ENCODE measurements around the gene OVAAL.

The OVAAL gene

DNA sequence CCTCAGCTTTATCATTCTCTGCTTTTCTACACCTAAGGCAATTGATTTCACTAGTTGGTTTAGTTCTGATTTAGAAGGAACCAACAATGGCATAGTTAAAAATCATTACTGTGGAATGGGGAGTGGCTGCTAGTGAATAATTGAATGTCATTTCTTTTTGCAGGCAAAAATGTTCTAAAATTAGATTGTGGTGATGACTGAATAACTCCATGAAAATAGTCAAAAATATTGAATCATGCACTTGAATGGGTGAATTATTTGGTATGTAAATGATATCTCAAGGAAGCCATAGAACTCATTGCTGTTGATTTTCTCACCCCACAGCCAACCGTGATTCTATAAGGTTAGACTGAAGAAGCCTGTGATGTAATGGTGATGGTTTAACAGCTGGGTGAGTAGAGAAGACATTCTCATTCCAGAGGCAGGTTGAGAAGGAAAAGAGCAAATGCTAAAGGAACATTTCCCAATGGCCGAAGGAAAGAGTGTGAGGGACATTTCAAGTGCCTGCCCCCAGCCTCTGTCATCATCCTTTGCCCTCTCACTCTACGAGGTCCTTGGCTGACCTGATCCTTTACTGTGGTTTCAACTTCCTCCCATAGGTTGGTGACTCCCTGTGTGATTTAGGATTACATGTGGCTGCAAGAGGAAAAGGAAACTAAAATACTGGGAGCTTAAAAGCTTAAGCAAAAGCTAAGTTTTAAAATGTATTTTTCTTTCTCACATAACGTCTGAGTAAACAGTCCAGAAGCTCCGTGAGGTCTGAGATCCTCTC is 12.5 kb downstream of the OVAAL start:
- DNase-seq (ENCODE audit: low spot score): peak; percentile 42

DNA sequence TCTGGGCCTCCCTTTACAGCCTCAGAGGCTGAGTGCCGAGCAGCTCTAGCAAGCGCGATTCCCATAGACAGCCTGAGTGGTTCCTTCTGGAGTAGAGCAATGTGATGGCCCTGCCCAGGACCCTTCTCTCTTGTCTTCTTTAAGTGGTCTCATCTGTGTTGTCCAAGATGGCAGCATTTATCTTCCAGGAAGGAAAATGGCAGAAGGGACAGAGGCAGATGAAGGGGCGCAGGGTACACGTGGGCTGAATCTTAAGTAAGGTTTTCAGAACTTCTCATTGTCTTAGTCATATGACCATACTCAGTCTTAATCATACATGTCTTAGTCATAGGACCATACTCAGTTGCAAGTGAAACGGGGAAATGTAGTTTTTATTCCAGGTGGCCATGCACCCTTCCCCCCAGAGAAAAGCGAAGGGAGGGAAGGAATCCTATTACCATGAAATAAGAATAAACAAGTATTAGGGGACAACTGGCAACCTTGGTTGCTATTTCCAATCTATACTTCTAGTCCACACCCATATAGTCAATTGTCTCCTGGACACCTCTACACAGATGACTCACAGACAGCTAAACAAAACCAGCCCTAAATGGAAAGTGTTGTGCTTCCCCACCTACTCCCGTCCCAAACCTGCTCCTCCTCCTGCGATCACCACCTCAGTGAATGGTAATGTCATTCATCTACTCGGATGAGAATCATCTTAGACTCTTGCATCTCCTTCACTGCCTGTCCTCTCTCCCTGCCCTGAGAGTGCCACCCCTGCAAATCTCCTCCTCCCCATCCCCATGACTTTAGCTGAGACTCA is 13.3 kb downstream of the OVAAL start:
- peak; percentile 38 for DNase-seq (ENCODE audit: low spot score)

DNA sequence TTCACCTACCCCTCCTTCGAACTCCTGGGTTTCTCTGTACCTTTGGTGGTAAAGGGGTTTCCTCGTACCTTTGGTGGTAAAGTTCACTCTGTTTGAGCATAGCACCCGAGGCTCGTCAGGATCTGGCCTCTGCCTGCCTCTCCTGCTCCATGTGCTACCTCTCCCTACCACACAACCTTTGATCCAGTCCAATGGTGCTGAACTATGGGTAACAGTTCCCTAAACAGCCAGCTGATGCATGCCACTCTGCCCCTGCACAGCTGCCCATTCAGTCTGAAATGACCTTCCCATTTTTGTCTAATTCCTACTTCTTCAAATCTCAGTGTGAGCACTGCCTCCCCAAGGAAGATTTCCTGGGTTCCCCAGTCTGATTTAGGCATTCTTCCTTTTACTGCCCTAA is 14.0 kb downstream of the OVAAL start:
- no peak for DNase-seq (ENCODE audit: low spot score)

DNA sequence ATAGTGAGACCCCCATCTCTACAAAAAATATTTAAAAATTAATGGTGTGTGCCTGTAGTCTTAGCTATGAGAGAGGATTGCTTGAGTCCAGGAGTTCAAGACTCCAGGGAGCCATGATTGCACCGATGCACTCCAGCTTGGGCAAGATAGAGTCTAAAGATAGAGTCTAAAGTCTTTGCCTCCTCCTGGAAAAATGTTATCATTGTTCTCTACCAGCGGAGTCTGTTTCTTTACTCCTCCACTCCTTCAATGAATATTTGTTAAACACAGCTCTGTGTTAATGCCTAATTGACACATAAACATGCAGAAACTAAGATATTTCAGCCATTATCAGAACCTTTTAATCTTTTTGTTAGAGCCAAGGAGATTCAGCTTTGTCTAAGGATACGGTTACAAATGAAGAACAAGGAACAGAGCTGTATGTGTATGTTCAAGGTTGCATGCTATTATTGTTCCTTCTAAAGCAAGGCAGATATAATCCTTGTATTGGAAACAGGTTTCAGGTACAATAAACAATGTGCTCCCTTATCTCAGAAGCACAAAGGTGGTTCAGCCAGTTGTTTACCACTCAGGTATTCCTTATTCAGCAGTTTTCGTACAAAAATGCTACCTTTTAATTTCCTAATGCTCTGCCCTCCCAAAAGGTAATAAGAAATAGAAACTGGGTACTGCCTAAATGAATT is 15.4 kb downstream of the OVAAL start:
- no peak for DNase-seq (ENCODE audit: low spot score)

DNA sequence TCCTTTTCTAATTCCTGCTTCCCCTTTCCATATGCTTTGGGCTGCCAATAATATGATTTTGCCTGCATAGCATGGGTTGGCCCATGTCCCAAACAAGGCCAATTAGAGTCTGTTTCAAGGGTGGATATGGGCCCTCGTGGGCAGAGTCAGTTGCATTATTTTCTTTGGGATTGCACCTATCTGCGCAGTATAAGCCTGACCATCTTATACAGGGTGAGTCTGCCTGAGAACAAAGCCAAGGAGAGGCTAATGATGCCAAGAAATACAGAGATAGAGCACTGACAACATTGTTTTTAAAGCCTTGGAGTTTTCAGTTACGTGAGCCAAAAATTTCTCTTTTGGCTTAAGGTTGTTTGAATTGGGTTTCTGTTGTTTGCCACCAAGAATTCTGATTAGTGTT is 18.6 kb downstream of the OVAAL start:
- DNase-seq (ENCODE audit: low spot score): no peak

DNA sequence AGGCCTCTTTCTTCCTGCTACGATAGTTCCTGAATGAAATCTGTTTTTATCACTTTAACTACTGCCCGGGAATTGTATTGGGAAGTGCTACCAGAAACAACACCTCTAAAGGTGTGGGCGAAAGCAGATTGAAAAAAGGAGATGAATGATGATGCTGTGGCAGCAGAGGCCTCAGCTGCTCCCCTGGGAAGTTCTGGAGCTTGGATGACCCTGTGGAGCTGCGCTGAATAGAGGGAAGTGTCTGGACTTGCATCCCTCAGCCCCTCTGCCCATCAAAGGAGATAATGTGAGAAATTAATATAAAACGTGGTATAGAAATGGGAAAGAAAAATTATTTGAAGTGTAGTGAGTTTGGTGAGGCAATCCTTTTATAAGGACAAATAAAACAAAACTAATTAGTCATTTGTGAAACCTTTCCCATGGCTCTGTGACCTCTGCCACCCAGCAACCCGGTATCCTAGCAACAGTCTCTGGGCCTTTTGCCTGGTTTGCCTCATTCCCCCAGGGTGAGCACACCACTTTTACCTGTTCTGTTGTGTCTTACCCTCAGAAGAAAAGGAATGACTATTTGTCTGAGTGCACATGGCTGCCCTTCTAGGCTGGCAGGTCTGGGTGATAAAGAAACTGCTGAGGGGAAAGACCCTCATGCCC is 21.3 kb downstream of the OVAAL start:
- DNase-seq (ENCODE audit: low spot score): peak; percentile 88

DNA sequence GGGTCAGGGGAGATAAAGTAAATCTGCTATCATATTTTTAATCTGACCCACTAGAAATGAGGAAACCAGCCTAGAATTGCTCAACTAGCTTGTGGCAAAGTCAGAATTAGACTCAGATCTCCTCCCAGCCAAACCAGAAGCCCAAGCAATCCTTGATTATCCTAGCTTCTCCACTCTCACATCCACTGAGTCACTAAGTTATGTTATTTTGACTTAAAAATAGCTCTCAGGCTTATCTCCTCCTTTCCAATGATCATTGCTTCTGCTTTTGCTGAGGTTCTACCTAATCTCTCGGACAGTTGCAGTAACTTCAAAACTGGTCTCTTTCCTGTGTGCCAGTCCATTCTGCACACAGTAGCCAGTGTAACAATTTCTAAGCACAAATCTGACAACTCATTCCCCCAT is 22.9 kb downstream of the OVAAL start:
- DNase-seq (ENCODE audit: low spot score): no peak

DNA sequence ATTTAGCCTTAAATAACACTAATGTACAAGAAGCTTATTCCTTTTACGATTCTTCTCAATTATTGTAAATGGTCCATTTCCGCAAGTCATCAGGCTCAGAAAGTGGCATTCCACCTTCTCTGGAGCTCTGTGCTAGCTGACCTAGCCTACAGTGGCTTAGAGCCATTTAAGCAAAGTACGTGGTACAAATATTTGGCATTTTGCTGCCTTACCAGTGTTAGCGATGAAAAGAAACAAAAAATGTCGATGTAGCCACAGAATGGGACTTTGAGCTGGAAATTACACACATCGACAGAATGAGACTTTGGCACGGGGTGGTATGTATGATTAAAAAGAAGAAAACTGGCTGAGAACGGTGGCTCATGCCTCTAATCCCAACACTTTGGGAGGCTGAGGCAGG is 26.1 kb downstream of the OVAAL start:
- DNase-seq (ENCODE audit: low spot score): no peak

DNA sequence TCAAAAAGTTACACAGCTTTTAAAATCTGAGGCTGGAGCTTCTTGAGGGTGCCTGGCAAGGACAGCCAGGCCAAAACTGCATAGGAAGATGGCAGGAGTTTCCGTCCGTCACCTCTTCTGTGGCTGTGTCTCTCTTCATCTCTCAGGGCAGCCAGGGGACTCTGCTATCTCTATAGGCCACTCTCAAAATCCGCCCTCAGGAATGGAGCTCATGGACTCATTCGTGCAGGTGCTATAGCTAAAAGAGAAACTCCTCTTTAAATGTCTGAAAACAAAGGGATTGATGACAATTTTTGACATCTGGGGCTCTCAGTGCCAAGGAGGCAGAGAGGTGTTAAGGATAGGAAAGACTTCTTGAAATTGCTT is 27.2 kb downstream of the OVAAL start:
- no peak for DNase-seq (ENCODE audit: low spot score)

DNA sequence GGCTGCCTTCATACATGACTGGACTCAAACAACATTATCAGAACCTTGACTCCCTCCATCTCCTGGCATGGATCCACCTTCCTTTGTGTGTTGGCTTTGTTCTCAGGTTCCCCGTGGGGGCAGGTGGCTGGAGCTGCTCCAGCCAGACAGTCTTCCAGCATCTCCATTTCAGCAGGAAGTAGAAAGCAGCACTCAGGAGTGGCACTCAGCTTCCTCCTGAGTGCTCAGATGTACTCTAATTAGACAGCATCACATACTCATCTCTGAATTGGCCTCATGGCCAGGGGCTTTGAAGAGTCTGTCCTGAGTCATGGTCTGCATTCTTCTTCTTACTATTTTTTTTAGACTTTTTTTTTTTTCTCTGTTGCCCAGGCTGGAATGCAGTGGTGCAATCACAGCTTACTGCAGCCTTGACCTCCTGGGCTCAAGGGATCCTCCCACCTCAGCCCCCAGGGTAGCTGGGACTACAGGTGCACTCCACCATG is 27.9 kb downstream of the OVAAL start:
- DNase-seq (ENCODE audit: low spot score): peak; percentile 99

DNA sequence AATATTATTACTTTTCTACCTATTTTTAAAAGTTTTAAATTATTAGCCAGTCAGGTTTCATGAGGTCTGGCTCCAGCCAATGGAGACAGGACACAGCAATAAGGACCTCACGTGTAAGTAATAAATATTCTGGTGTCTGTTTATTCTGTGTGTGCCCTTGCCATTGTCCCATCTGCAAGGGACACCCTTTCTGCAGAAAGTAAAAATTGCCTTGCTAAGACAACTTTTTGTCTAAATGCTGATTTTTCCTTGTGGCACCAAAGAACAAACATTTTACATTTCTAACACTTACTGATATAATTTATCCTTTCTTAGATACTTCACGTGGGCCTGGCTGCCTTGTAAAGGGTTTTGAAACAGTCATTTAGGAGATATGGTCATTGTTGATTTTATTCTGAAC is 29.4 kb downstream of the OVAAL start:
- no peak for DNase-seq (ENCODE audit: low spot score)

DNA sequence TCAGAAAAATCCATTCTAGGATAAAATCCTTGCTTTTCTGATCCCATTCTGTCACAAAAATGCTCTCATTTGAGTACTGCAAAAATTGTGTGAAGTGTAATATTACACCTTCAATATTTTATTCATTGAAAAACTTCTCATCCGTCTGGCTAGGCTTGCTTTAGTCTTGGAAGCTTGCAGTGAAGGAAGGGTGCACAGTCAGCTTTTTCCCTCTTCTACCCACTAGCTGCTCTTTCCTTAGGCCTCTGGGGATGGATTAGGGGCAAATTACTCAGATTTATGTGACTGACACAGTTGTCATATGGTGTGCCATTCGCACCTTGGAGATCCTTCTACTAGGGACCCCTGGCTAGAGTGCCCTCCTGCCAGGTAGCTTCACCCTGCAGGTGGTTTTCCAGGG is 32.1 kb downstream of the OVAAL start:
- no peak for DNase-seq (ENCODE audit: low spot score)

DNA sequence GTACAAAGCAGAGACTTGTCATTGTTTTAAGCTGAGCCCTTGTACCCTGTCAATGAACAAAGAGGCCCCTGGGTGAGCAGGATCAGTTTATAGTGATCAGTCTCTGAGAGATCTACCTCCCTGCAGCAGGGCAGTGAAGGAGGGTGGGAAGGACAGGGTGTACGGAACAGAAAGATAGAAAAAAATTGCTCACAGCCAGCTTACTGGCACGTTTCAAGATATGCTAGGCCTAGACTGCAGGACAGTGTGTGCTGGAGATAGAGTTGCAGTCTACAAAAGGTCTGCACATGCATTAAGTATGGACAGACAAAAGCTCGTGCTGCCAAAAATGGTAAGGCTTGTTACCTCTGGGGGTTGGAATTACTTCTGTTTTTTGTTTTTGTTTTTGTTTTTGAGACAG is 34.6 kb downstream of the OVAAL start:
- DNase-seq (ENCODE audit: low spot score): no peak

DNA sequence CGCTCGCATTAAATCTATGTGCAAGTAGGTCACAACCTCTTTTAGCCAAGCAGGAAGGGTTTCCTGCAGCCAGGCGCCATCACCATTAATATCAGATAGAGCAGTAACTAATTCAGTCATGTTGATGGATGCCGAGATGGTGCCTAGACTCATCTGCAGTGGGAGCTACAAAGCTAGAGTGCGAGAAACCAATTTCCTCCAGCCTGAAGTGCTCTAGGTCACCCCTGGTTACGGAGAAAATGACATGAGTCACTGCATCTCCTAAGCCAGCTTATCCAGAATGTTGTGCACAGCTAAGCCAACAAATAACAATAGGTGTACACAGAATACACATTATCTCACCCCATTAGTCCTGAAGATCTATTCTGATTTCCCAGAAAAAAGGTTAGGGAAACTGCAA is 36.0 kb downstream of the OVAAL start:
- peak; percentile 64 for DNase-seq (ENCODE audit: low spot score)

DNA sequence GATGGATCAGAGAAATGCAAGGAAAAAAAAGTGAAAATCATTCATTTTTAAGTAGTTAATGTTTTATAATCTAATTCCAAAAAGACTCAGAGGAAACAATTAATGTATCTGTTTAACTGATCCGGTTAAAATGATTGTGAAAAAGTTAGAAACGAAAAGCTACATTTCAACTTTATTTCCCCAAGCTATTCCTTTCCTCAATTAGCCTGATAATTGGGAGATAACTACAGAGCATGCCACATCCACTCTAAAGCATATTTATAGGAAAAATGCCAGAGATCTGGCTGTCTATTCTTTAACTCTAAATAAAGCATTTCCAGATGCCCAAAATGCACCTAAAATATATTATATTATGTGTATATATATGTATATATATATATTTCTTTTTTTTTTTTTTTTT is 37.2 kb downstream of the OVAAL start:
- no peak for DNase-seq (ENCODE audit: low spot score)

DNA sequence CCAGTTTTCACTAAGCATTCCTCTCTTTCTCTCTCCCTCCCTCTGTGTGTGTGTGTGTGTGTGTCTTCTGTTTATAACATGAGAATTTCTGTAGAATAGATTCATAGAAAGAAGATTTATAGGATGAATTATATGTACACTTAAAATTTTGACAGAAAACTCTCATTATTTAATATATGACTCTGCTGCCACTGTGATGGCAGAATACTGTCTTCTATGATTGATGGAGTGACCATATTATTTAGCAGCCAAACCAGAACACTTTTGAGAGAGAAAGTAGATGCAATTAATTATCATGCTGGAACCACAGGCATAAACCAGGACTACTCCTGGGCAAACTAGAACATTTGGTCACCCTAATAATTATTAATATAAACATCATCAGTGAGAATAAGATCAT is 38.8 kb downstream of the OVAAL start:
- no peak for DNase-seq (ENCODE audit: low spot score)

DNA sequence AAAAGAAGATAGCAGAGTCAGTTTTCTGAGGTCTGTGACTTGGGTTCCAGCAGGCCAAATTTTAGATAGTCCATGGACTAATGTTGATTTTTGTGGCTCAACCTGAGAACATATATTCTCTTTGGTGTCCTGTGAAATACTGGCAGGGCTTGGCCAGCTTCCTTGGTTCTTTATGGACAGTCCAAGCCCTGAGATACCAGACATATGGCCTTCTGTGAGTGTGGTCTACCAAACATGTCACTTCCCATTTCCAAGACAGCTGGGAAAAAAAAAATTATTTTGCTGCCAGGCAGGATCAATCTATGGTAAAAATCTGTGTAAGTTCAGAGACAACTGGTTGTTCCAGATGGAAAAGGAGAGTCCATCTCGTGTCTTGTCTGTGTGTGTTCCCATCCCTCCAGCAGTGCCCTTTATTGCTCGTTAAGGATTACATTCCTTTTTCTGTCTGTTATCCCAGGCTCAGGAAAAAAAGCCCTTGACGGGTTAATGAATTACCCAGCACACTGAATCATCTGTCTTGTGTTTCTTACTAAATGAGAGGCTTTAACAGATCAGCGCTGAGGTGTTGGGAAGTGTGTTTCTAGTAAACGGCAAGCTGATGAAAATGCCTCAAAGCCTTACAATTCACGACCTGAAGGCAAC is 39.7 kb downstream of the OVAAL start:
- DNase-seq (ENCODE audit: low spot score): peak; percentile 96

DNA sequence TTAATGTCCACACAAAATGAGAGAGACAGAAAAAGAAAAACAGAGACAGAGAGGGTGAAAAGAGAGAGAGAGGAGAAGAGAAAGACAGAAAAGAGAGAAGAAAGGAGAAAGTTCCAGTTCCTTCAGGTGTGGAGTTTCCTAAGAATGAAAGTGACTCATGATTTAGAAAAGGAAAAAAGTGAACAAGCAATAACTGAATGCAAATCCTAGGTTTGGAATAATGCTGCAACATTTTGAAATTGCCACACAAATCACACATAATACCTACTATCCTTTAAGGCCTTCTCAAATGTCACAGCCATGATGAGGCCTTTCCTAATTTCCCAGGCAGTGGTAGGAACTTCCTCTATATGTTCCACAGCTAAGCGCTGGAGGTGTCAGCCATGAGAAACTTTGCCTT is 41.6 kb downstream of the OVAAL start:
- DNase-seq (ENCODE audit: low spot score): peak; percentile 6

DNA sequence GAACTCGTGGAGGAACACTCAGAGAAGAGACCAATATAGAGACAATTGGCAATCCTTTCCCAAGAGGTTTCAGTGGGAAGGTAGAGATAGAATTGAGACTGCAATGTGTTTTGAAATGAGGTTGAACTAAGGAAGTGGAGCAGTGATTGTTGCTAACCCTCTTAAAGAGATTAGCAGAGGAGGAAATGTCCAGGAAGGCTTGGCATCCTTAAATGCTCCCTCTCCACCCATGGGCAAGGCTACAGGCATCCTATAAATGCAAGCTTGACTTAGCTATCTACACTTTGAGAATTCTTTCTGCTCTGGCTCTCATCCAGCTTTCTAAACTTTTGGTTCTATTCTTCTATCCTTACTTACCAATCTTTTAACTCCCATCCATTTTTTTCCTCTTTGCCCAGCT is 42.7 kb downstream of the OVAAL start:
- no peak for DNase-seq (ENCODE audit: low spot score)

DNA sequence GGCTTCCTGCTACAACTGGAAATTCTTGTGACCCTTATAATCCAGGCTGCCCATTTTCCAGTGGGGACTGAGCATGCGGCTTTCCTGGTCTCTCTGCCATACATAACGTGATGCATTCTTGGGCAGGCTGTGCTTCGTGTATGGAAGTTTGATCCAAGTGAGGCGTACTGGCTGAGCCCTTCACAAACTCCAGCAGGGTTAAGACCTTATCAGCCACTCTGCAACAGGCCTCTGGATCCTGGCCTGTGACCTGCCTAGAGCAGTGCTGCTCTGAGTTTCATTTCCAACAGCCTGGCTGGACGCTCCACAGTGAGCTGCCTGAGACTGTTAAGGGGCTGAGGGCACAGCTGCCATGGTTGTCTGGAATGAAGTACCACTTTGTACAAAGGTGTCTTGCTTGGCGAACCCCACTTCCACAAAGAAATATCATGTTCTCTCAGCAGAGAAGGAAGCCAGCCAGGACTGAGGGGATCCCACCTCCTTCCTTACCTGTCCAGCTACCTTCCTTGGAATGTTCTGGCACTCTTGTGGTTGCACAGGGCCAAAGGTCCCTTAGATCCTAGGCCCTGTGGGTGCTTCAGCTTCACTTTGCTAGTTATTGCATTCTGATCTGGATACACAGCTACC is 44.6 kb downstream of the OVAAL start:
- DNase-seq (ENCODE audit: low spot score): no peak

DNA sequence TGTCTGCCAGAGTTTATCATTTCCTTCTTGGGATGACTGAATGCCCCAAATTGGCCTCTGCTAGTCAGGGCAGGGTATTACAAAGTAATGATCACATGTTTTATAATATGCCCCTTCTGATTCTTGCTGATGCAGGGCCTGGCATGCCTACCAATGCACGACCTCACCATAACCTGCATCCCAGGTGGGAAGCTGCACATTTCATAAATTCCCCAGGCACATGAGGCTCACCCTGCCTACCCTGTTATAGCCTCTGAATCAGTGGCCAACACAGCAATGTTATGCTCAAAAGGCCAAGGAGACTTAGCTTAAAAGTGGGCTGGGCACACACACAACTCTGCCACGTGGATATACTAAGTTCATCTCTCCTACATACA is 45.1 kb downstream of the OVAAL start:
- peak; percentile 49 for DNase-seq (ENCODE audit: low spot score)

DNA sequence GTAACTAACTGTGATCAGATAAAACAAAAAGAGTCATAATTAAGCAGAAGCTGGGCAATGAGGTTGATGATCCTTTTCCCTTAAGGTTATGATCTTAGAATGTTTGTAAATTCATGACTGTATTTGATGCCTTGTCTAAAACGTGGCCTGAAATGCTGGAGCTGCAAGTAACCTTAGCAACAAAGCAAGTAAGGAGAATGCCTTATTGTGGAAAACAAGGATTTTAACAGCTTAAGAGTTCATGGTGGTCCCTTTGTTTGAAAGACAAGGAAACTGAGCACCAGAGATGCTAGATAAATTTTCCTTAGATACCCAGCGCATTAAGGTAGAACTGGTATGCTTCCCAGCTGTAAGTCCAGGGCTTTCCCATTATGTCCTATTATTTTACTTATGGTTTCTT is 47.4 kb downstream of the OVAAL start:
- DNase-seq (ENCODE audit: low spot score): no peak

Data from kidney tubule cell (primary cell).